ENCODE measurements around the gene GNAZ.

DNA sequence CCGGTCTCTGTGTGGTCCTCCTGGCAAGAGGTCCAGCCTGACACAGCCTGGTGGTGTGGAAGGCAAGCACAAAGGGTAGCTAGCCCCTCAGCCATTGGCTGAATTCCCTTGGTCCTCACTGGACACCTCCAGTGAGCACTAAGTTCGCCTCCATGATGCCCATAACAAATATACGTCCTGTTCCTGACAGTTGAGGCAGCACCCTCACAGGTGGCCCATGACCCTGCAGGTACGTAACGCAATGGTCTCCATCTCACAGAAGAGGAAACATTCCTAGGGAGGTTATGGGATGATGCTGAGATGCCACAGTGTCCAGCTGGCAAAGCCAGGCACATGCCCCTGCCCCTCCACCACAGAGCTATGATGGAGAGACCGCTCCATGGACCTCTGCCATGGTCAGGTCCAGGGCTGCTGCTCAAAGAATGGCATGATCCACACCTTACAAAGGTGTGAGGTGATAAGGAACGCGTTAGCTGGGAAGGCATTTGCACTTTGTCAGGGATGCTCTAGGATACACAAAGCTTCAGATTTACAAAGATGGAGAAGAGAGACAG is 1.4 kb upstream of the GNAZ start:
- TF ChIP-seq, protein P1, sequence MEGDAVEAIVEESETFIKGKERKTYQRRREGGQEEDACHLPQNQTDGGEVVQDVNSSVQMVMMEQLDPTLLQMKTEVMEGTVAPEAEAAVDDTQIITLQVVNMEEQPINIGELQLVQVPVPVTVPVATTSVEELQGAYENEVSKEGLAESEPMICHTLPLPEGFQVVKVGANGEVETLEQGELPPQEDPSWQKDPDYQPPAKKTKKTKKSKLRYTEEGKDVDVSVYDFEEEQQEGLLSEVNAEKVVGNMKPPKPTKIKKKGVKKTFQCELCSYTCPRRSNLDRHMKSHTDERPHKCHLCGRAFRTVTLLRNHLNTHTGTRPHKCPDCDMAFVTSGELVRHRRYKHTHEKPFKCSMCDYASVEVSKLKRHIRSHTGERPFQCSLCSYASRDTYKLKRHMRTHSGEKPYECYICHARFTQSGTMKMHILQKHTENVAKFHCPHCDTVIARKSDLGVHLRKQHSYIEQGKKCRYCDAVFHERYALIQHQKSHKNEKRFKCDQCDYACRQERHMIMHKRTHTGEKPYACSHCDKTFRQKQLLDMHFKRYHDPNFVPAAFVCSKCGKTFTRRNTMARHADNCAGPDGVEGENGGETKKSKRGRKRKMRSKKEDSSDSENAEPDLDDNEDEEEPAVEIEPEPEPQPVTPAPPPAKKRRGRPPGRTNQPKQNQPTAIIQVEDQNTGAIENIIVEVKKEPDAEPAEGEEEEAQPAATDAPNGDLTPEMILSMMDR (IDR thresholded peaks at IDR 0.05), result no peak
- no peak for TF ChIP-seq ZFX (IDR thresholded peaks at IDR 0.05; ENCODE audit: borderline replicate concordance)
